ENCODE results near the gene RAB20. TPM values are rescaled to one million over a fixed set of nuclear protein-coding genes. Genes with fewer than 3 reads are reported as not detected.

The RAB20 gene
- polyA plus RNA-seq, 1 donor (not counting 4 experiments of a cell fraction or from before 2014, with no cell fraction given), result 4.3 TPM

GRCh38 chr13:110520431-110521295 is 40.9 kb downstream of the RAB20 start:
- FAIRE-seq, result no peak
- TF ChIP-seq EZH2 (IDR thresholded peaks at IDR 0.05; ENCODE audit: low read length) (no peak), CTCF (optimal IDR thresholded peaks at IDR 0.05 in 1 of 3, IDR thresholded peaks at IDR 0.05 in 1 of 3, conservative IDR thresholded peaks at IDR 0.05 in 1 of 3; ENCODE audit: extremely low read depth in 1 of 3, insufficient read depth in 2 of 3, low read length in 3 of 3) (no peak)
- no peak overlapping the region for H3K27ac ChIP-seq (ENCODE audit: control insufficient read depth, insufficient read depth, low read length)

DNA sequence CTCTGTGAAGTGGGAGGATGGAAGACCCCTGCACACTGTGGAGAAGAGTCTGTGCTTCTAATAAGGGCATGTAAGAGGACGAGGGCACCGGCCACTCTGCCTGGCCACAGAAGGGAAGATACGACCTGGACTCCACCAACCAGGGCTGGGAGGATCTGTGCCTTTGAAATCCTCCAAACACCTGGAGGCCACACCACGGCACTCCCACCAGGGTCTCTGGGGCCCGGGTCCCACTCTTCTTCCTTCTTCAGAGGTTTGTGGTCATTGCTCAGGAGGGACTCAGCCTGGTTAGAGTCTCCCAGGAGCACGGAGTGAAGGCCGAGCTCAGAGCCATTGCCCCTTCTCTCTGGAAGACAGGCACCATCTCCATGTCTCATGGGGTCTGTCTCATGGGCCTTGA is 42.0 kb downstream of the RAB20 start:
- no peak overlapping the region for H3K4me3 ChIP-seq (ENCODE audit: control insufficient read depth in 2 of 3, extremely low read depth in 1 of 3, insufficient read depth in 2 of 3, low read depth in 1 of 3, low read length in 3 of 3)
- H3K27me3 ChIP-seq (ENCODE audit: control insufficient read depth, extremely low read depth, insufficient read depth, low read length), result no peaks in the 10 kb centered on the region
- H4K20me1 ChIP-seq (ENCODE audit: control insufficient read depth, extremely low read depth, insufficient read depth, low read length), result no peaks in the 10 kb centered on the region
- TF ChIP-seq EZH2 (IDR thresholded peaks at IDR 0.05; ENCODE audit: low read length) (no peak), CTCF (optimal IDR thresholded peaks at IDR 0.05 in 1 of 3, IDR thresholded peaks at IDR 0.05 in 1 of 3, conservative IDR thresholded peaks at IDR 0.05 in 1 of 3; ENCODE audit: extremely low read depth in 1 of 3, insufficient read depth in 2 of 3, low read length in 3 of 3) (no peak)
- no peak for DNase-seq (ENCODE audit: low read depth, low spot score)
- H3K9me3 ChIP-seq (ENCODE audit: control insufficient read depth, low read depth, low read length), result no peaks in the 10 kb centered on the region
- H3K4me2 ChIP-seq (ENCODE audit: control insufficient read depth, extremely low read depth, insufficient read depth, low read depth, low read length), result no peak overlapping the region
- dilution Hi-C loops (cut with MboI; ENCODE audit: extremely low pct_ligation_motif_present, low sequenced_read_pairs), result no loop called here
- H3K36me3 ChIP-seq (ENCODE audit: control insufficient read depth in 2 of 2, extremely low read depth in 1 of 2, insufficient read depth in 2 of 2, low read length in 2 of 2), result no peaks in the 10 kb centered on the region
- H2AFZ ChIP-seq (ENCODE audit: control insufficient read depth, low read length), result no peak overlapping the region
- H3K4me1 ChIP-seq (ENCODE audit: control insufficient read depth, extremely low read depth, insufficient read depth, low read length), result peaks cover 5% of the 10 kb centered on the region
- peaks cover 3% of the 10 kb centered on the region for H3K9me1 ChIP-seq (ENCODE audit: control insufficient read depth, extremely low read depth, insufficient read depth, low read length)
- H3K27ac ChIP-seq (ENCODE audit: control insufficient read depth, insufficient read depth, low read length), result no peak overlapping the region
- H3K9ac ChIP-seq (ENCODE audit: control insufficient read depth, extremely low read depth, insufficient read depth, low read length), result no peak overlapping the region
- no peaks in the 10 kb centered on the region for H3K79me2 ChIP-seq (ENCODE audit: control insufficient read depth, insufficient read depth, low read length)
- FAIRE-seq, result no peak

More at GRCh38 chr13:110520431-110521295, 40.9 kb downstream of the RAB20 start:
- Histone ChIP-seq H3K27me3 (ENCODE audit: control insufficient read depth, extremely low read depth, insufficient read depth, low read length) (no peaks in the 10 kb centered on the region), H3K9me1 (ENCODE audit: control insufficient read depth, extremely low read depth, insufficient read depth, low read length) (no peaks in the 10 kb centered on the region), H3K4me1 (ENCODE audit: control insufficient read depth, extremely low read depth, insufficient read depth, low read length) (peaks cover 14% of the 10 kb centered on the region), H3K4me2 (ENCODE audit: control insufficient read depth, extremely low read depth, insufficient read depth, low read depth, low read length) (no peak overlapping the region), H3K4me3 (ENCODE audit: control insufficient read depth in 2 of 3, extremely low read depth in 1 of 3, insufficient read depth in 2 of 3, low read depth in 1 of 3, low read length in 3 of 3) (no peak overlapping the region), H4K20me1 (ENCODE audit: control insufficient read depth, extremely low read depth, insufficient read depth, low read length) (no peaks in the 10 kb centered on the region), H3K79me2 (ENCODE audit: control insufficient read depth, insufficient read depth, low read length) (no peaks in the 10 kb centered on the region), H3K9ac (ENCODE audit: control insufficient read depth, extremely low read depth, insufficient read depth, low read length) (no peak overlapping the region), H2AFZ (ENCODE audit: control insufficient read depth, low read length) (no peak overlapping the region), H3K9me3 (ENCODE audit: control insufficient read depth, low read depth, low read length) (no peaks in the 10 kb centered on the region), H3K36me3 (ENCODE audit: control insufficient read depth in 2 of 2, extremely low read depth in 1 of 2, insufficient read depth in 2 of 2, low read length in 2 of 2) (no peaks in the 10 kb centered on the region)
- no peak for DNase-seq (ENCODE audit: low read depth, low spot score)
- dilution Hi-C loops (cut with MboI; ENCODE audit: extremely low pct_ligation_motif_present, low sequenced_read_pairs), result no loop called here

Data from keratinocyte (primary cell).